Activated T-helper 1 cell treated with Interleukin-2 at 50 U/mL for 16 hours (primary cell): Measurements from ENCODE around the gene CYTH3.

Experiments
- DNase-seq: peaks from one replicate; pipeline ENCODE4 v3.0.0-alpha.2; 2020; ENCODE audit warnings: low read depth

CYTH3 gene

GRCh38 chr7:6256677-6257535 is 15.5 kb downstream of the CYTH3 start:
- DNase-seq, result no peak

GRCh38 chr7:6256109-6256483 is 16.3 kb downstream of the CYTH3 start:
- DNase-seq, result no peak

- no peak for DNase-seq
These were observed 17.6 kb downstream of the CYTH3 start for GRCh38 chr7:6254866-6255265.

- no peak for DNase-seq
These were observed 19.7 kb downstream of the CYTH3 start for GRCh38 chr7:6252748-6253147.

GRCh38 chr7:6252341-6252746 is 20.1 kb downstream of the CYTH3 start:
- DNase-seq, result no peak

GRCh38 chr7:6251653-6252052 is 20.8 kb downstream of the CYTH3 start:
- no peak for DNase-seq

GRCh38 chr7:6250364-6250833 is 22.0 kb downstream of the CYTH3 start:
- no peak for DNase-seq

- DNase-seq, result no peak
These were observed 23.4 kb downstream of the CYTH3 start for GRCh38 chr7:6249043-6249442.

GRCh38 chr7:6248581-6248980 is 23.8 kb downstream of the CYTH3 start:
- DNase-seq, result no peak

GRCh38 chr7:6246251-6246917 is 26.0 kb downstream of the CYTH3 start:
- no peak for DNase-seq

GRCh38 chr7:6244021-6244420 is 28.4 kb downstream of the CYTH3 start:
- no peak for DNase-seq

GRCh38 chr7:6243168-6243567 is 29.3 kb downstream of the CYTH3 start:
- no peak for DNase-seq

GRCh38 chr7:6242561-6242960 is 29.9 kb downstream of the CYTH3 start:
- no peak for DNase-seq

GRCh38 chr7:6241607-6241973 is 30.8 kb downstream of the CYTH3 start:
- DNase-seq, result no peak

GRCh38 chr7:6238309-6238925 is 34.0 kb downstream of the CYTH3 start:
- no peak for DNase-seq

- no peak for DNase-seq
These were observed 34.7 kb downstream of the CYTH3 start for GRCh38 chr7:6237730-6238129.

- no peak for DNase-seq
These were observed 35.4 kb downstream of the CYTH3 start for GRCh38 chr7:6237011-6237410.

- no peak for DNase-seq
These were observed 37.2 kb downstream of the CYTH3 start for GRCh38 chr7:6235029-6235871.

- no peak for DNase-seq
These were observed 38.0 kb downstream of the CYTH3 start for GRCh38 chr7:6234384-6234783.

- no peak for DNase-seq
These were observed 39.9 kb downstream of the CYTH3 start for GRCh38 chr7:6232534-6232933.

- DNase-seq, result no peak
These were observed 40.3 kb downstream of the CYTH3 start for GRCh38 chr7:6232116-6232515.

GRCh38 chr7:6231184-6231583 is 41.2 kb downstream of the CYTH3 start:
- no peak for DNase-seq
